CD1c-positive myeloid dendritic cell (primary cell): ENCODE measurements around the gene RTF1.
"Not testable (repeated sequence)": the region's sequence is repeated elsewhere in the genome, so short reads cannot be mapped to it uniquely, and the experiment has no call there.

Experiments used
- DNase-seq: peaks from one replicate; pipeline ENCODE4 v3.0.0-alpha.2; 2016; ENCODE audit errors: extremely low spot score

The RTF1 gene

DNA sequence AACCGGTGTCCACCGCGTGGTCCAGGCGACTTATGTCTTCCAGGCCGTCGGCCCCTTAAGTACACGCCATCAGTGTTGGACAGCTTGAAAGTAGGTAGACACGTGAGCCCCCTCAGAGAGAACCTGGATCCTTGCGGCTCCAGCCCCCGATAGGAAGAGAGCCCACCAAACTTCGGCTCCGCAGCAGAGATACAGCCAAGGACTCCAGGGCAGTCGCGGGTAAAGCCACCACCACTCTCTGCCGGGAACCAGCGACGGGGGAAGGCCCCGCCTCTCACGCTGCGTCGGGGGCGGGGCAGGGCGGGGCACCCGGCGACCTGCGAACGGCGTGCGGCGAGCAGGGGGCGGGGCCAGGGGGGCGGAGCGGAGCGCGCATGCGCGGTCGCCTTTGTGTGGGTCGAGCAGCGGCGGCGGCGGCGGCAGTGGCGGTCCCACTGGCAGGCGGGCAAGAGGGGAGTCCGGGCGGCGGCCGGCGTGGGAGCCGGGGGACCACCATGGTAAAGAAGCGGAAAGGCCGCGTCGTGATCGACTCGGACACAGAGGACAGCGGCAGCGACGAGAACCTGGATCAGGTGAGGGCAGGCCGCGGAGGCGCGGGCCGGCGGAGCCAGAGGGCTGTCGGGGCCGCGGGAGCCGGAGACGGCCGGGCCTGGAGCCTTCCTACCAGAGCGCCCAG is at the start of gene RTF1:
TSS of gene RTF1 (plus strand) at position 354 of the 676 bp plus-strand sequence. CDS start at position 375, 21 bp downstream.
- peak; percentile 97 for DNase-seq

DNA sequence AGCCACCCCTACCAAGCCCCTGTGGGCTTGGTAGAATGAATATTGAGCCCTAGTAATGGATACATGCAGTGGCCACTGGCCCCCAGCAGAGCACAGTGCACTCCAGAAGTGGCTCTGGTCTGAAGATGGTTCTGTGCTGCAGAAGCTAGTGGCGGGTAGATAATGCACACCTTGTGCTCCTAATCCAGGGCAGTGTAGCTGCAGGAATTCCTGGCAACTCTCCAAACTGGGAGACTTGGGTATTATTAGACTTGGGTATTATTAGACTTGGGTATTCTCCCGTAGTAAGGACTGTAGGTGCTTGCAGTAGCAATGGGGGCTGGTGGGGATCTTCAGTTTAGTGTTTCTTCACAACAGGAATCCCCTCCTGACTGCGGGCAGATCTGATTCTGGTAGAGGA is 49.5 kb upstream of the RTF1 start:
- no peak for DNase-seq

DNA sequence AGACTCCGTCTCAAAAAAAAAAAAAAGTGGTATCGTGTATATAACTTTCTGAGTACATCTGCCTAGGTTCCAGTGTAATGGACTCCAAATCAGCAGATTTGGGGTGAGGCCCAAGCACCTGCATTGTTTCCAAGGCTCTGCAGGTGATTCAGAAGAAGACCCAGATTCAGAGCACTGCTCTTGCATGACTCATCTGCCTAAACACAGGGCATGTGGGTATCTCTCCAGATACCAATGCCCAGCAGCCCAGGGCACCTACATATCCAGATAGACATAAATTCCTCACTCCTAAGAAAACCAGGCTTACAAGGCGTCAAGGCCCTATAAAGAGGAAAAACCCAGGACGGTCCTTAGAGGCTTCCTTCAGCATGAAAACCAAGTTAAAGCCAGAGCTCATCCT is 38.9 kb upstream of the RTF1 start:
- no peak for DNase-seq

DNA sequence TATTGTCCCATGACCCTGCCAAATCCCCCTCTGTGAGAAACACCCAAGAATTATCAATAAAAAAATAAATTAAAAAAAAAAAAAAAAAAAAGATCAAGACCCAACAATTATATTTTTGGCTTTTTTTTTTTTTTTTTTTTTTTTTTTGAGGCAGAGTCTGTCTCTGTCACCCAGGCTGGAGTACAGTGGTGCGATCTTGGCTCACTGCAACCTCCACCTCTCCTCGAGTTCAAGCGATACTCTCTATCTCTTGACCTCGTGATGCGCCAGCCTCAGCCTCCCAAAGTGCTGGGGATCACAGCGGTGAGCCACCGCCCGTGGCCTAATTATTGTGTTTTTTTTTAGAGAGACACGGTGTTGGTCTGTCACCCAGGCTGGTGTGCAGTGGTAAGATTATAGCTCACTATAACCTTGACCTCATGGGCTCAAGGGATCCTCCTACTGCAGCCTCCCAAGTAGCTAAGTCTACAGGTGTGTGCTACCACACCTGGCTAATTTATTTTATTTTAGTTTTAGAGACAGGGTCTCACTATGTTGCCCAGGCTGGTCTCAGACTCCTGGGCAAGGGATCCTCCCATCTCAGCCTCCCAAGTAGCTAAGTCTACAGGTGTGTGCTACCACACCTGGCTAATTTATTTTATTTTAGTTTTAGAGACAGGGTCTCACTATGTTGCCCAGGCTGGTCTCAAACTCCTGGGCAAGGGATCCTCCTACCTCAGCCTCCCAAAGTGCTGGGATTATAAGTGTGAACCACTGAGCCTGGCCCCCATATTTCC is 32.7 kb upstream of the RTF1 start:
- not testable (repeated sequence) for DNase-seq

DNA sequence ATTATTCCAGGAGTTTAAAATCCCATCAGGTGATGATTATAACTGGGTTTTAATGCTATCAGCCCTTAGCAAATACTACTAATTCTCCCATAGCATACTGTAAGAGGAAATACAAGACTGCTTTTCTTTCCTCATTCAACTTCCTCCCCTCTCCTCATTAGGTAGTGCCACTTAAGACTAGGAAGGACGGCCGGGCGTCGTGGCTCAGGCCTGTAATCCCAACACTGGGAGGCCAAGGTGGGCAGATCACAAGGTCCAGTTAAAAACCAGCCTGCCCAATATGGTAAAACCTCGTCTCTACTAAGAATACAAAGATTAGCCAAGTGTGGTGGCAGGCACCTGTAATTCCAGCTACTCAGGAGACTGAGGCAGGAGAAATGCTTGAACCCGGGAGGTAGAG is 29.2 kb upstream of the RTF1 start:
- DNase-seq = no peak

DNA sequence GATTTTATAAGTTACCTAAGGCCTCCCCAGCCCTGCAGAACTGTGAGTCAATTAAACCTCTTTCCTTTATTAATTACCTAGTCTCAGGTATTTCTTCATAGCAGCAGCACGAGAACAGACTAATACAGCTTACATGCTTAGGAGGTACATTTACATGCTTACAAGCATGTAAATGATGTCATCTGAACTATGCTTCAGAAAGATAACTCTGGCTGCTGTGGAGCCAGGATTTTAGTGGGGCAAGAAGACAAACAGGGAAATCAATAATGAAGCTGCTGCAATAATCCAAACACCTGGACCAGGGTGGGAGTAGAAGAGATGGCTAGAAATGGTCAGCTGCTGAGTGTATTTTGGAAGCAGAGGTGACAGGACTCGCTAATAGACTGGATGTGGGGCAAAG is 24.2 kb upstream of the RTF1 start:
- DNase-seq = no peak

DNA sequence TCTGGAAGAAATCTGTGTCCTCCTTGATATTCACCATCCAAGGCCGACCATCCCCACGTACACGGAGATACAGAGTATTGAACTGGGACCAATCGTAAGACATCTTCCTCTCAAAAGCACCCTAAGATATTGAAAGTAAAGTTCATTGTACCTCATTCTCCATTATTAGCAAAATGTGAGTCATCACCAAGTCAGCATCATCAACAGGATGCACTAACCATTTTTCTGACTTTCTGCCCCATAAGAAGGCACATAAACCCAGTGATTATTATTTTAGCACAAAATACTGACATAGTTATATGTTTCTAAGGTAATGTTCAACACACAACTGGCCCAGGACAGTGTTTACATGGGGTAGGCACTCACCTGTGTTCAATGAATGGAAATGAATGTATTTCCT is 22.0 kb upstream of the RTF1 start:
- no peak for DNase-seq

DNA sequence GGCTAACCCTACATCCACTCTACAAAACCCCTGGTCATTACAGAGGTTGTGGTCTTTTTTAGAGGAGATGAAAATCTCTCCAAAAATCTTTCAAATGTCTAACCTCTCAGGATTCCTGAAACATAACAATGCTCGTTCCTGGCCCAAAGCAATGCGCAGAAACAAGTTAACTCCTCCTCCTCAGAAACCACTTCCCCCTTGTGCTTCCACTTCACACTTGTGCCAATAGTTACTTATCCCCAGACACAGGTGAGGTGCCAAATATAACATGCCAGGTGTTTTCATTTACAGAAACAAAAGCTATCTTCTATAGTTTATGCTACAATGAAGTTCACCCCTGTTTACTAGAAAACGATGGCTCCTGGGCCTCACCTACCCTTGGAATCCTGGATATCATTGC is 20.8 kb upstream of the RTF1 start:
- no peak for DNase-seq

DNA sequence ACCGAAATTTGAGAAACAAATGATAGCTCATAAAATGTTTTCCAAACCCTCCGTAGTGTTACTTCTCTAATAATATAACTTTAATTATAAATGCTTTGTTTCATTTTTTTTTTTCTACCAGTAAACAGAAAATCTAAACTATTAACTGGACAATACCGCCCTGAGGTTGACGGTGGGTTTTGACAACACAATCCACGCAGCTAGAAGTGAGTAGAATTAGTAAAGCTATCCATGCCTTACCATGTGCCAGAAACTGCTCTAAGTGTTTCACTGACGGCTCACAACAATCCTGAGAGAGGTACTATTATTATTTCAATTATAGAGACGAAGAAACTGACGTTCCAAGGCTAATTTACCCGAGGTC is 15.0 kb upstream of the RTF1 start:
- DNase-seq = no peak

DNA sequence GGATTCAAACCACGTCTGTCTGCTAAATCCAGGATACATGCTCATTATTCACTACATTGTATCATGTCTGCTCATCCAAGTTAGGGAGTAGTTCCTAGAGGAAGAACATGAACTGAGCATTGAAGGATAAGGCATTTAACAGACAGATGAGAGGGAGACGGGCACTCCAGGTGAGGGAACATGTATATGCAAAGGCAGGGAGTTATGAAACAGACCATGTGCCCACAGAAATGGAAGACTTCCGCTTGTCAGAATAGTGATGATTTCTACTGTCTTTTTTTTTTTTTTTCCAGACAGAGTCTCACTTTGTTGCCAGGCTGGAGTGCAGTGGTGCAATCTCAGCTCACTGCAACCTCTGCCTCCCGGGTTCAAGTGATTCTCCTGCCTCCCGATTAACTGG is 9.6 kb upstream of the RTF1 start:
- DNase-seq = peak; percentile 8

DNA sequence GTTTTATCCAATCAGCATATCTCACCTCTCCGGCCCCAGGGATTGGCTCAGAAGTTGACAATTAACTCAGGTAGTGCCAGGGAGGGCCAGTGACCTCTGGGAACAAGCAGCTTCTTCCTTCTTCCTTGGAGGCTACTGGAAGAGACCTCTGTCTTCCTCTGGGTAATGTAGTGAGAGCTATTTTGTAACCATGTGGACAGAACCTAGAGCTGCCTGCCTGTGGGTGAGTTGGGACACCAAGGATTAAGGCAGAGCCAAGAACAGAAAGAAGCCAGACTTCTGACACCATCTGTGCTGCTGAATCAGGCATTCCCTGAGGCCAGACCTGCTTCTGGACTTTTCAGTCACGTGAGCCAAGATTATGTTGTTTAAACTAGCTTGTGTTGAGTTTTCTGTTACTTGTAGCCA is 8.7 kb upstream of the RTF1 start:
- peak; percentile 12 for DNase-seq

DNA sequence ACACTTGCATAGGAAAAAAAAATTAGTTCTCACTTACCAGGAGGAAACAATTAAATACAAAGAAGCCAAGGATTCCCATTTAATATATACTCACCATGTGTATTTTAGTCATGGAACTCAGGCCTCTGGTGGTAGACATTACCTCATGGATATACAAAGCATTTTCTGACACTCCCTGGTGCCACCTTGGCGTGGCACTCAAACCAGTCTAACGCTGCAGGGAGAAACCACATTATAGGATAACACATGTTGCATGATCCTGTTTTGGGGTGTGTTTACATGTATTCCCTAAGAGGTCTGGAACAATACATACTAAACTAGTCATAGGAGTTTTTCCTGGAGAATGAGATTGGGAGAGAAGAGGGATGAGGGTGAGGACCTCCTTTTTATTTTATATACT is 5.9 kb upstream of the RTF1 start:
- no peak for DNase-seq

DNA sequence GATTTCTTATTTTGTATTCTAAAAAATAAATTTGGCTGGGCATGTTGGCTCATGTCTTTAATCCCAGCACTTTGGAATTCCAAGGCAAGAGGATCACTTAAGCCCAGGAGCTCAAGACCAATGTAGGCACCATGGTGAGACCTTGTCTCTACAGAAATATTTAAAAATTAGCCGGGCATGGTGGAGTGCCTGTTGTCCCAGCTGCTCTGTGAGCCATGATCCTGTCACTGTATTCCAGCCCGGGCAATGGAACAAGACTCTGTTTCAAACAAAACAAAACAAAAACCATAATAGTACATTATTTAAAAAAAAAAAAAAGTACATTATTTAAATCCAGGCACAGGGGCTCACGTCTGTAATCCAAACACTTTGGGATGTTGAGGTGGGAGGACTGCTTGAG is 5.5 kb upstream of the RTF1 start:
- DNase-seq = no peak

DNA sequence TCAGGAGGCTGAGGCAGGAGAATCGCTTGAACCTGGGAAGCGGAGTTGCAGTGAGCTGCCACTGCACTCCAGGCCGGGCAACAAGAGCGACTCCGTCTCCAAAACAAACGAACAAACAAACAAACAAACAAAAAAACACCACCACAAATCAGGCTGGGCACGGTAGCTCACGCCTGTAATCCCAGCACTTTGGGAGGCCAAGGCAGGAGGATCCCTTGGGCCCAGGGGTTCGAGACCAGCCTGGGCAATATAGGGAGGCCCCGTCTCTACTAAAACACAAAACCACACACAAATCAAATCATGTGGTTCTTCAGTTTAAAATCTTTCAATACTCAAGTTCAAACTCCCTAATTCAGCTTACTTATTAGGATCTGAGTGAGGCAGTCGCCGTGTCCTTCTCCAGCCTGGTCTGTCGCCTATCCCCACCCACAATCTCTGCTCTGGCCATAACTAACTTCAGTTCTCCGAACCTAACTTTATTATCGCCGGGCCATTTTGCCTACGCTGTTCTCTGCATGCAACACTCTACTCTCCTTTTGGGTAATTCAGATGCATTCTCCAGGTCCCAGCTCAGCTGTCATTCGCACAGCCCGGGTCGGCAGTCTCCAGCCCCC is 660 bp upstream of the RTF1 start:
- DNase-seq = no peak

DNA sequence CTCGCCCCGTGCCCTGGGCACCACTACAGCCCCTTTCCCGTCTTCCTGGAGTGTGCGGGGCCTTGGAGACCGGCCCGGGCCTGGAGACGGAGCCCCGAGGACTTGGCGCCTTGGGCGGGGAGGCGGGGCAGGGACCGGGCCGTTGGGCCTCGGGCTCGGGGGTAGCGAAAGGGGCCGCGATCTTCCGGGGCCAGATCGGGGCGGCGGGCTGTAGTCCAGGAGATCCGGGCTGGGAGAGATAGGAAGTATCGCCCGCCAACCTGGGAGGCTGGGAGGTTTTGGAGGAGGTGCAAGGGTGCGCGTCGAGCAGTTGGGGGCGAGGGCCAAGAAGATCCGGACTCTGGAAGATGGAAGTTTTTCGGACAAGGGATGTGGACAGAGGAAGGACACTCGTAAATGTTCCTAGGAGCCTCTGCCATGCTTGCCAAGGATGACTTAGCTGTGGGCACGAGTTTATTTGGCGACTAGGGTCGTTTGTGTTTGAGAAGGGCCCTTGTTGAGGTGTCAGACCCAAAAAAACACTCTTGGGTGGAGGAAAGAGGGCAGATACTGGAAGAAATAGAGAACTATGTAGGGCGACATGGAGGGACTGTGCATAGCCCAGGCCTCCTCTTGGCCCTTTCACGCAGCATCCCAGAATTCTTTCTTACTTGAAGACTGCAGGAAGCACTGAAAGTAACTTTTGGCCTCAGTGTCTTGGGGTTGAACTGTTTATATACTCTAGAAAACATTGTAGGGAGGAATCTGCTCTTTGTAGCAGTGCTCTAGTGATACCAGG is 712 bp downstream of the RTF1 start:
- DNase-seq = peak; percentile 37

DNA sequence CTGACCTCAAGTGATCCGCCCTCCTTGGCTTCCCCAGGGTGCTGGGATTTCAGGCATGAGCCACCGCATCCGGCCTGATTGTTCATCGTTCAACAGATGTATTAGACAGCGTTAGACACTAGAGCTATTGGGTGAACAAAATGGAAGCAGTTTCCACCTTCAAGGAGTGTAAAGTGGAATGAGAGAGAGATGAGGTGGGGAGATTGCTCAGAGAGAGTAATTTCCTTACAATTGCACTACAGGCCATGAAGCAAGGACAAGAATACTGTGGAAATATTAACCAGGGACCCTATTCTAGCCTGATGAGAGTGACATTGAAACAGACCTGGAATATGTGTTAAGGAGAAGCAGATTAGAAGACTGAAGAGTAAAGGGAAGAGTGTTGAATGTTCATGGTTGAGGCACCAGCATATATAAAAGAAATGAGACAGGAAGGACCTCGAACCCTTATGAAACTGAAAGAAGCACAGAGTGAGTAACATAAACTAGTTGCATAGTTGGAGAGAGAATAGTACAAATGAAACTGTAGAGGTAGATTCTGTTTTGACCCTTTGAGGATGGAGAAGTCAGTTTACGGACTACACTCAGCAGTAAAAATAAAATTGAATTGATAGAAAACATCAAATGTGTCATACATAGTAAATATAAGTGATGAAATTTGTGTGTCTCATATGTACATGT is 7.2 kb downstream of the RTF1 start:
- no peak for DNase-seq

DNA sequence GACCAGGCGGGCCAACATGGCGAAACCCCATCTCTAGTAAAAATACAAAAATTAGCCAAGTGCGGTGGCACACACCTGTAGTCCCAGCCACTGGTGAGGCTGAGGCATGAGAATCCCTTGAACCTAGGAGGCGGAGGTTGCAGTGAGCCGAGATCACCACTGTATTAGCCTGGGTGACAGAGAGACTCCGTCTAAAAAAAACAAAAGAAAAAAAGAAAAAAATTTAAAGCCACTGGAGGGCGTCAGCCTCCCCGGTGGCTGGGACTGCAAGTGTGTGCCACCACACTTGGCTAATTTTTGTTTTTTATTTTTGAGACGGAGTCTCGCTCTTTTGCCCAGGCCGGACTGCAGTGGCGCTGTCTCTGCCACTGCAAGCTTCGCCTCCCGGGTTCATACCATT is 7.9 kb downstream of the RTF1 start:
- no peak for DNase-seq

DNA sequence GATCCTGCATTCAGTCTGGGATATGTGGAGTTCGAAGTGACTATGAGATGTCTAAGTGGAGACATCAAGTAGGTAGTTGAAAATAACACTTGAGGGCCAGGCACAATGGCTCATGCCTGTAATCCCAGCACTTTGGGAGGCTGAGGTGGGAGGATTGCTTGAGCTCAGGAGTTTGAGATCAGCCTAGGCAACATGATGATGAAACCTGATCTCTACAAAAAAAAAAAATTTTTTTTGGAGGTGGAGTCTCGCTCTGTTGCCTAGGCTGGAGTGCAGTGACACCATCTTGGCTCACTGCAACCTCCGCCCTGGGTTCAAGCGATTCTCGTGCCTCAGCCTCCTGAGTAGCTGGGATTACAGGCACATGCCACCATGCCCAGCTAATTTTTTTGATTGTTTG is 9.0 kb downstream of the RTF1 start:
- DNase-seq = not testable (repeated sequence)

DNA sequence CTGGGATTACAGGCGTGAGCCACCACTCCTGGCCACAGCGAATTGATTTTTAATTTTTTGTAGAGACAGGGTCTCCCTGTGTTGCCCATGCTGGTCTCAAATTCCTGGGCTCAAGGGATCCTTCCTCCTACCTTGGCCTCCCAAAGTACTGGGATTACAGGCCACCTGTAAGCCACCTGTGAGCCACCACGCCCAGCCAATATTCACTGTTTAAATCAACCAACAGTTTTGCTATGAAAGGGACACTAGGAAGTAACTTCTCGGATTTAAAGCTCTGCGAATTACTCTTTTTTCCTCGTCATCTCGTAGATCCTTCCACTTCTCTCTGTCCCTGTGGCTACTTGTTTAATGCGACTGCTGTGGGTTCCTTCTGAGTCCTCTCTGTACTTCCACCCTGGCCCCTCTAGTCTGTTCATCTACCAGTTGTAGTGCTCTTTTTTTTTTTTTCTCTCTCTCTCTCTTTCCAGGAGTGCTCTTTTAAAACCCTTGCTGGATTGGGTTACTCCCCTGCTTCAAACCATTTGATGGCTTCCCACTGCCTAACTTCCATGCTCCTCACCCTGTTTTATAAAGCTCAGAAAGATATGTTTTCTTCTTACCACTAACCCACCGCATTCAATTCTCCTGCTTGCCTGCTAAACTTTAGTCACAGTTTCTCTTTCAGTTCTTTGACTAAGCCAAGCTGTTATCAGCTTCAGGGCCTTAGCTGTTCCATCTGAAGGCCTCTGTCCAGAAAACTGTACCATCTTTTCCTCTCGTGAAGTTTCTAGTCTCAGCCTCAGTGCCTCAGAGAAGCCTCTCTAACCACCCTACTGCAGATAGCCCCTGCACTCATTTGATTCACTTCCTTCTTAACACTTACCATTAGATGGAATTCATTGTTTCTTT is 12.4 kb downstream of the RTF1 start:
- DNase-seq = no peak

DNA sequence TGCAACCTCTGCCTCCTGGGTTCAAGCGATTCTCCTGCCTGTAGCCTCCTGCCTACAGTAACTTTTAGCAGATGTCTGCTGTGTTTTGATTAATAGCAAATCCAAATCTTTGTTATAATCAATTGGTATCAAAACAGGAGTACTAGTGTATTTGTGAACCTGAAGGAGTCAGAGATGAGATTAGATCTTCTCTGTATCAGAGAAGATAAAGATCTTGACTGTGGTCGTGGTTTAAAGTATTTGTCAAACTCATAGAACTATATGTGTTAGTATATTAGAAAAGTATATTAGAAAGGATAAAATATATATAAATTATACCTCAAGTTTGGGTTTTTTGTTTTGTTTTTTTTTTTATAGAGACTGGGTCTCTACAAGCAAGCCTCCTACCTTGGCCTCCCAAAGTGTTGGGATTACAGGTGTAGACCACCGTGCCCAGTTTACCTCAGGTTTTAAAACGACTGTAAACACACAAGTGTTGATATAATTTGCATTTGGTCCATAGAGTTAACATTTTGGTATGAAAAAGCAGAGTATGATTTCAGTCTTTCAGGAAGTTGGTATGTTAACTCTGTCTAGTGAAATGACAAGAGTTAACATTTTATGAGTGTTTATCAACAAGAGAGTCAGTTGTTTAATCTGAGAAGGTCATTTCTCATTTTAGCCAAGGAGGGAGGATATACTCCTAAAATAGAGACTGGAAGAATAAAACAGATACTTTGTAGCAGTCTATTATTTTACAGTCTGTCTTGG is 18.3 kb downstream of the RTF1 start:
- DNase-seq = no peak
